GM19193 (cell line): ENCODE measurements around the gene SHISA6.

Experiments used
- POLR2A ChIP-seq: IDR thresholded peaks from 4 replicates; pipeline ENCODE4 v1.6.1; 2011; ENCODE audit not compliant: insufficient read depth, insufficient read length; ENCODE audit errors: extremely low read depth

The SHISA6 gene

GRCh38 chr17:11342138-11342537 is 101.1 kb downstream of the SHISA6 start:
- TF ChIP-seq POLR2A: no peak

GRCh38 chr17:11349106-11349505 is 108.1 kb downstream of the SHISA6 start:
- no peak for TF ChIP-seq POLR2A

- no peak for TF ChIP-seq POLR2A
Observed at GRCh38 chr17:11351479-11351878, 110.5 kb downstream of the SHISA6 start.

- TF ChIP-seq POLR2A: no peak
Observed at GRCh38 chr17:11353601-11354000, 112.6 kb downstream of the SHISA6 start.

GRCh38 chr17:11356371-11356770 is 115.4 kb downstream of the SHISA6 start:
- no peak for TF ChIP-seq POLR2A

GRCh38 chr17:11363565-11364117 is 122.6 kb downstream of the SHISA6 start:
- no peak for TF ChIP-seq POLR2A

GRCh38 chr17:11366272-11366850 is 125.3 kb downstream of the SHISA6 start:
- TF ChIP-seq POLR2A: no peak

GRCh38 chr17:11369575-11369974 is 128.6 kb downstream of the SHISA6 start:
- TF ChIP-seq POLR2A: no peak

GRCh38 chr17:11372692-11373091 is 131.7 kb downstream of the SHISA6 start:
- TF ChIP-seq POLR2A: no peak

GRCh38 chr17:11378506-11378905 is 137.5 kb downstream of the SHISA6 start:
- no peak for TF ChIP-seq POLR2A

- no peak for TF ChIP-seq POLR2A
Observed at GRCh38 chr17:11380761-11381160, 139.7 kb downstream of the SHISA6 start.

GRCh38 chr17:11383157-11383556 is 142.1 kb downstream of the SHISA6 start:
- TF ChIP-seq POLR2A: no peak

GRCh38 chr17:11384131-11384530 is 143.1 kb downstream of the SHISA6 start:
- TF ChIP-seq POLR2A: no peak

- no peak for TF ChIP-seq POLR2A
Observed at GRCh38 chr17:11387610-11388009, 146.6 kb downstream of the SHISA6 start.

- TF ChIP-seq POLR2A: no peak
Observed at GRCh38 chr17:11388054-11388453, 147.0 kb downstream of the SHISA6 start.

GRCh38 chr17:11389583-11389982 is 148.6 kb downstream of the SHISA6 start:
- TF ChIP-seq POLR2A: no peak

- TF ChIP-seq POLR2A: no peak
Observed at GRCh38 chr17:11391134-11391533, 150.1 kb downstream of the SHISA6 start.

GRCh38 chr17:11404431-11405276 is 163.6 kb downstream of the SHISA6 start:
- no peak for TF ChIP-seq POLR2A
